ENCODE measurements around the gene SLC2A4RG. TPM values are rescaled to one million over a fixed set of nuclear protein-coding genes. Genes with fewer than 3 reads are reported as not detected.

SLC2A4RG gene
- total and polyA plus RNA-seq, 7 experiments from 2014 or later = 3.0 to 136 (median 96.4) TPM

DNA sequence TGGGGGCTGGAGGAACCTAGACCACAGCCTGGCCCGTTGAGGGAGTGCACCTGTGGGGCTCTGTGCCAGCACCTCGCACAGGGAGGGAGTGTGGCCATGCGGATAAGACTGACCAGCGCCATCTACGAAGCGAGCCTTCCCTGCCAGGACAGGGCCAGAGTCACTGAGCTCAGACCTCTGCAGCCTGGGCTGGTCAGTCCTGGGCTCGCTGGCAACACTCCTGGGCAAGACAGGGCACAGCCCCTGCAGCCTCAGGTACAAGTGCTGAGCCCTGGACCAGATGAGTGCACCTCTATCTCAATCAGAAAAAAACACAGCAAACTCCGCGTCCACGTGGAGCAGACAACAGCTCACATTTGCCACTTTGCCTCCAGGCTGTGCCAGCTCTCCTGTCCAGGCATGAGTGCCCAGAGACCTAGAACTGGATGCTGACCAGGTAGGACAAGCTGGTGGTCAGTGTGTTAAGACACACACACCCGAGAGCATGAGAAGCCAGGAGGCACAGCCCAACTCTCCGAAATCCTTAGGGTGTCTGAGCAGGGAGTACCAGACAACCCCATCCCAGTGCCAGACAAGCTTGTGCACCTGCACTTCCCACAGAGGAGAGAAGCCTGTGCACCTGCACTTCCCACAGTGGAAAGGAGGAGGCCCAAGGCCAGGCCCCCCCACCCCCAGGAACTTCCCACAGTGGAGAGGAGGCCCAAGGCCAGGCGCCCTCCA, 36.7 kb upstream of the SLC2A4RG start:
- H3K4me1 ChIP-seq (ENCODE audit: control insufficient read depth in 2 of 2, insufficient read depth in 2 of 2, low read length in 2 of 2) = peaks cover 10 to 12% of the 10 kb centered on the region in 2 donors
- intact Hi-C loops (cut with micrococcal nuclease) = no loop called here
- H3K9me3 ChIP-seq (ENCODE audit: control insufficient read depth in 2 of 3, low read length in 3 of 3) = no peaks in the 10 kb centered on the region
- DNase-seq (no peak), ATAC-seq (no peak)
- Mint-ChIP-seq H3K9me3 (no peaks in the 10 kb centered on the region), H3K4me3 (no peak overlapping the region), H3K27me3 (no peaks in the 10 kb centered on the region), H3K36me3 (peaks cover 0 to 11% (median 4%) of the 10 kb centered on the region in 5 donors), H3K27ac (peak overlapping the region in 4 of 9 donors; percentile 16 to 46 (median 32)), H3K4me1 (peaks cover 4 to 22% (median 16%) of the 10 kb centered on the region in 7 donors)
- ChIA-PET CTCF (no interaction called here), POLR2A (interaction anchor here (0.6 to 0.7 kb wide), 3 partner anchors 11 to 267 kb away, joined by 3 to 4 read pairs (median 3); no protein-coding TSS in a partner anchor)
- no peak overlapping the region for H3K4me3 ChIP-seq (ENCODE audit: low read length)
- no peaks in the 10 kb centered on the region for H3K27me3 ChIP-seq (ENCODE audit: control insufficient read depth in 2 of 2, insufficient read depth in 2 of 2, low read length in 2 of 2)
- H3K36me3 ChIP-seq (ENCODE audit: control insufficient read depth in 2 of 3, insufficient read depth in 3 of 3, low read length in 3 of 3) = peaks cover 0 to 55% (median 22%) of the 10 kb centered on the region in 3 experiments
- H3K27ac ChIP-seq (ENCODE audit: low read depth, low read length) = no peak overlapping the region

- Histone ChIP-seq H3K36me3 (ENCODE audit: control insufficient read depth in 2 of 3, insufficient read depth in 3 of 3, low read length in 3 of 3) (peaks cover 0 to 55% (median 22%) of the 10 kb centered on the region in 3 experiments), H3K27ac (ENCODE audit: low read depth, low read length) (no peak overlapping the region), H3K9me3 (ENCODE audit: control insufficient read depth in 2 of 3, low read length in 3 of 3) (no peaks in the 10 kb centered on the region), H3K4me3 (ENCODE audit: low read length) (no peak overlapping the region), H3K27me3 (ENCODE audit: control insufficient read depth in 2 of 2, insufficient read depth in 2 of 2, low read length in 2 of 2) (no peaks in the 10 kb centered on the region), H3K4me1 (ENCODE audit: control insufficient read depth in 2 of 2, insufficient read depth in 2 of 2, low read length in 2 of 2) (peaks cover 10 to 14% of the 10 kb centered on the region in 2 donors)
- peaks cover 1 to 11% (median 4%) of the 10 kb centered on the region in 5 donors for H3K36me3 Mint-ChIP-seq
- no peaks in the 10 kb centered on the region for H3K9me3 Mint-ChIP-seq
- no peaks in the 10 kb centered on the region for H3K27me3 Mint-ChIP-seq
- CTCF ChIA-PET = no interaction called here
- no peak overlapping the region for H3K27ac Mint-ChIP-seq
- H3K4me1 Mint-ChIP-seq = peaks cover 7 to 23% (median 18%) of the 10 kb centered on the region in 7 donors
- DNase-seq (no peak), ATAC-seq (no peak)
- H3K4me3 Mint-ChIP-seq = no peak overlapping the region
- intact Hi-C loops (cut with micrococcal nuclease) = no loop called here
- POLR2A ChIA-PET = interaction anchor here (0.6 to 0.9 kb wide), 2 partner anchors 12 to 33 kb away, joined by 3 read pairs; partner anchors contain the start of gene LIME1
Observed at GRCh38 chr20:63703471-63703975, 36.1 kb upstream of the SLC2A4RG start.

- Mint-ChIP-seq H3K27me3 (no peaks in the 10 kb centered on the region), H3K4me3 (peak overlapping the region in 2 of 10 donors; percentile 9 to 45), H3K9me3 (peaks cover 0 to 2% (median 0%) of the 10 kb centered on the region in 11 donors), H3K4me1 (peaks cover 10 to 30% (median 24%) of the 10 kb centered on the region in 7 donors), H3K27ac (peak overlapping the region in 1 of 9 donors; percentile 38), H3K36me3 (peaks cover 3 to 14% (median 4%) of the 10 kb centered on the region in 5 donors)
- Histone ChIP-seq H3K27me3 (ENCODE audit: control insufficient read depth in 2 of 2, insufficient read depth in 2 of 2, low read length in 2 of 2) (no peaks in the 10 kb centered on the region), H3K9me3 (ENCODE audit: control insufficient read depth in 2 of 3, low read length in 3 of 3) (no peaks in the 10 kb centered on the region), H3K36me3 (ENCODE audit: control insufficient read depth in 2 of 3, insufficient read depth in 3 of 3, low read length in 3 of 3) (peaks cover 0 to 59% (median 22%) of the 10 kb centered on the region in 3 experiments), H3K27ac (ENCODE audit: low read depth, low read length) (no peak overlapping the region), H3K4me3 (ENCODE audit: low read length) (no peak overlapping the region), H3K4me1 (ENCODE audit: control insufficient read depth in 2 of 2, insufficient read depth in 2 of 2, low read length in 2 of 2) (peaks cover 16 to 20% of the 10 kb centered on the region in 2 donors)
- ChIA-PET POLR2A (interaction anchor here (0.9 kb wide), 1 partner anchor 32 kb away, joined by 3 read pairs; the partner anchor contains the start of gene LIME1), CTCF (no interaction called here)
- ATAC-seq (no peak), DNase-seq (no peak)
- intact Hi-C loops (cut with micrococcal nuclease) = no loop called here
Observed at GRCh38 chr20:63703976-63704748, 35.4 kb upstream of the SLC2A4RG start.

GRCh38 chr20:63704749-63705117, 34.8 kb upstream of the SLC2A4RG start:
- peak overlapping the region in 2 of 10 donors; percentile 1 to 90 for H3K4me3 Mint-ChIP-seq
- no peak for ATAC-seq
- Histone ChIP-seq H3K9me3 (ENCODE audit: control insufficient read depth in 2 of 3, low read length in 3 of 3) (no peaks in the 10 kb centered on the region), H3K4me1 (ENCODE audit: control insufficient read depth in 2 of 2, insufficient read depth in 2 of 2, low read length in 2 of 2) (peaks cover 16 to 22% of the 10 kb centered on the region in 2 donors), H3K36me3 (ENCODE audit: control insufficient read depth in 2 of 3, insufficient read depth in 3 of 3, low read length in 3 of 3) (peaks cover 0 to 57% (median 22%) of the 10 kb centered on the region in 3 experiments), H3K27ac (ENCODE audit: low read depth, low read length) (no peak overlapping the region), H3K27me3 (ENCODE audit: control insufficient read depth in 2 of 2, insufficient read depth in 2 of 2, low read length in 2 of 2) (no peaks in the 10 kb centered on the region), H3K4me3 (ENCODE audit: low read length) (no peak overlapping the region)
- H3K27me3 Mint-ChIP-seq = no peaks in the 10 kb centered on the region
- POLR2A ChIA-PET = interaction anchor here (0.9 kb wide), 1 partner anchor 32 kb away, joined by 3 read pairs; the partner anchor contains the start of gene LIME1
- H3K9me3 Mint-ChIP-seq = peaks cover 0 to 2% (median 0%) of the 10 kb centered on the region in 11 donors
- peaks cover 3 to 14% (median 4%) of the 10 kb centered on the region in 5 donors for H3K36me3 Mint-ChIP-seq
- peak overlapping the region in 4 of 9 donors; percentile 34 to 88 (median 48) for H3K27ac Mint-ChIP-seq
- intact Hi-C loops (cut with micrococcal nuclease) = loop anchor here (5.0 kb wide), 7 partner anchors 38 to 418 kb away; partner anchors contain the start of genes GMEB2 (in 1 of the 2), PTK6 (in 1 of the 2) and TCEA2 (in 1 of the 2)
- DNase-seq = no peak
- H3K4me1 Mint-ChIP-seq = peaks cover 10 to 35% (median 27%) of the 10 kb centered on the region in 7 donors
- CTCF ChIA-PET = no interaction called here

- no peaks in the 10 kb centered on the region for H3K27me3 ChIP-seq (ENCODE audit: control insufficient read depth in 2 of 2, insufficient read depth in 2 of 2, low read length in 2 of 2)
- no peaks in the 10 kb centered on the region for H3K9me3 ChIP-seq (ENCODE audit: control insufficient read depth in 2 of 3, low read length in 3 of 3)
- peak overlapping the region; percentile 81 for H3K27ac ChIP-seq (ENCODE audit: low read depth, low read length)
- Mint-ChIP-seq H3K36me3 (peaks cover 4 to 16% (median 6%) of the 10 kb centered on the region in 5 donors), H3K4me1 (peaks cover 15 to 39% (median 31%) of the 10 kb centered on the region in 7 donors), H3K4me3 (peak overlapping the region in 5 of 10 donors; percentile 18 to 90 (median 41)), H3K27me3 (no peaks in the 10 kb centered on the region), H3K9me3 (peaks cover 0 to 2% (median 0%) of the 10 kb centered on the region in 11 donors), H3K27ac (peak overlapping the region in 5 of 9 donors; percentile 38 to 94 (median 42))
- intact Hi-C loops (cut with micrococcal nuclease) = loop anchor here (2.0 to 5.0 kb wide), 11 partner anchors 25 to 417 kb away; partner anchors contain the start of genes GMEB2 (in 1 of the 2), PTK6 (in 1 of the 2), TCEA2 (in 1 of the 2) and UCKL1 (in 1 of the 2)
- ChIA-PET POLR2A (interaction anchor here (0.8 to 5.1 kb wide), 3 partner anchors 22 to 97 kb away, joined by 3 to 137 read pairs (median 8); partner anchors contain the start of genes LIME1 and SLC2A4RG), CTCF (interaction anchor here (0.8 to 2.7 kb wide), 4 partner anchors 8 to 35 kb away, joined by 3 to 27 read pairs (median 4); partner anchors contain the start of gene LIME1)
- ATAC-seq (no peak), DNase-seq (no peak)
- peaks cover 17 to 22% of the 10 kb centered on the region in 2 donors for H3K4me1 ChIP-seq (ENCODE audit: control insufficient read depth in 2 of 2, insufficient read depth in 2 of 2, low read length in 2 of 2)
- H3K4me3 ChIP-seq (ENCODE audit: low read length) = no peak overlapping the region
- peaks cover 0 to 54% (median 22%) of the 10 kb centered on the region in 3 experiments for H3K36me3 ChIP-seq (ENCODE audit: control insufficient read depth in 2 of 3, insufficient read depth in 3 of 3, low read length in 3 of 3)
Observed at GRCh38 chr20:63705232-63706026, 34.1 kb upstream of the SLC2A4RG start.

Measured in naive thymus-derived CD4-positive, alpha-beta T cell (primary cell).